GM12878 (cell line): Measurements from ENCODE around the gene NT5DC3. TPM values are rescaled to one million over a fixed set of nuclear protein-coding genes. Genes with fewer than 3 reads are reported as not detected.

Experiments used
- BACH1 ChIP-seq: fragments of 450-650 bp; IDR thresholded peaks from 2 replicates; pipeline ENCODE4 v1.6.1; 2017; ENCODE audit warnings: mild to moderate bottlenecking, borderline replicate concordance
- BHLHE40 ChIP-seq, 2 experiments: fragments of 450-650 bp in 1 of 2; IDR thresholded peaks; 2 replicates each; pipeline ENCODE4 v1.6.1; 2011 to 2017; ENCODE audit warnings: low read depth in 2 of 2, borderline replicate concordance in 1 of 2, improper control_type of control experiment in 1 of 2, low read length in 1 of 2, mild to moderate bottlenecking in 1 of 2
- ELK1 ChIP-seq: IDR thresholded peaks from 2 replicates; pipeline ENCODE4 v1.6.1; 2012; ENCODE audit warnings: low read depth, low read length, improper control_type of control experiment
- EZH2 ChIP-seq: IDR thresholded peaks from 2 replicates; pipeline ENCODE4 v1.6.1; 2012; ENCODE audit warnings: low read depth, mild to moderate bottlenecking, control low read depth, inconsistent platforms, low read length, borderline replicate concordance; ENCODE audit not compliant: control insufficient read depth
- GABPA ChIP-seq: IDR thresholded peaks from 2 replicates; pipeline ENCODE4 v1.6.1; 2014; ENCODE audit warnings: antibody characterized with exemption, low read depth, mild to moderate bottlenecking, inconsistent platforms
- HDAC6 ChIP-seq: fragments of 200-600 bp; sonication (generic); IDR thresholded peaks from one replicate; pipeline ENCODE4 v1.8.0; 2017; ENCODE audit warnings: antibody characterized with exemption; ENCODE audit not compliant: unreplicated experiment
- MTA2 ChIP-seq: fragments of 450-650 bp; IDR thresholded peaks from 2 replicates; pipeline ENCODE4 v1.6.1; 2016; ENCODE audit warnings: low read depth, mild to moderate bottlenecking, moderate library complexity
- POLR2AphosphoS2 ChIP-seq: IDR thresholded peaks from 2 replicates; pipeline ENCODE4 v1.6.1; 2011; ENCODE audit warnings: low read depth, mild to moderate bottlenecking, low read length, improper control_type of control experiment, moderate library complexity
- POLR2AphosphoS5 ChIP-seq: IDR thresholded peaks from 2 replicates; pipeline ENCODE4 v1.6.1; 2011; ENCODE audit warnings: mild to moderate bottlenecking, low read length, inconsistent platforms
- RAD21 ChIP-seq: IDR thresholded peaks from 2 replicates; pipeline ENCODE4 v1.6.1; 2011; ENCODE audit warnings: mild to moderate bottlenecking, low read depth, low read length, moderate library complexity; ENCODE audit not compliant: insufficient read depth
- SIX5 ChIP-seq: IDR thresholded peaks from 2 replicates; pipeline ENCODE4 v1.6.1; 2011; ENCODE audit warnings: mild to moderate bottlenecking, low read depth, low read length, moderate library complexity; ENCODE audit not compliant: severe bottlenecking
- SKIL ChIP-seq: fragments of 450-650 bp; IDR thresholded peaks from 2 replicates; pipeline ENCODE4 v1.6.1; 2017; ENCODE audit warnings: mild to moderate bottlenecking, low read depth, inconsistent platforms; ENCODE audit not compliant: poor library complexity, severe bottlenecking
- SPI1 ChIP-seq: IDR thresholded peaks from 2 replicates; pipeline ENCODE4 v1.6.1; 2011; ENCODE audit warnings: low read depth, mild to moderate bottlenecking, low read length, moderate library complexity, borderline replicate concordance; ENCODE audit not compliant: insufficient read depth
- SREBF2 ChIP-seq: IDR thresholded peaks from 2 replicates; pipeline ENCODE4 v1.6.1; 2012; ENCODE audit warnings: mild to moderate bottlenecking, low read length
- TCF7 ChIP-seq: IDR thresholded peaks from 2 replicates; pipeline ENCODE4 v1.6.1; 2014; ENCODE audit warnings: antibody characterized with exemption, borderline replicate concordance
- ZBED1 ChIP-seq: IDR thresholded peaks from 2 replicates; pipeline ENCODE4 v1.6.1; 2016; ENCODE audit warnings: borderline replicate concordance
- ZBTB40 ChIP-seq: fragments of 450-650 bp; IDR thresholded peaks from 2 replicates; pipeline ENCODE4 v1.6.1; 2016; ENCODE audit warnings: mild to moderate bottlenecking, moderate library complexity, borderline replicate concordance
- ZNF217 ChIP-seq: fragments of 450-650 bp; IDR thresholded peaks from 2 replicates; pipeline ENCODE4 v1.6.1; 2017; ENCODE audit warnings: antibody characterized with exemption, mild to moderate bottlenecking
- polyA plus RNA-seq, 11 experiments: library from polyadenylated mRNA; depleted of rRNA in 4 of 11; unstranded in 6 of 11; stranded (reverse) in 5 of 11; fragments of >200 nt; fragmentation: Nextera tagmentation in 4 of 11; fragmentation: Illumina TruSeq in 1 of 11; extraction: Ambion mirVana in 4 of 11; extraction: Trizol in 1 of 11; gene quantifications; 1 replicate in 1 of 11; 2 replicates in 10 of 11; pipeline versions ENCODE4 v1.2.1 to v1.2.3, GENCODE V29; 2011 to 2016; ENCODE audit warnings: inconsistent platforms in 2 of 11, missing spikeins in 2 of 11, low read depth in 1 of 11
- total RNA-seq, 4 experiments: library from RNA; depleted of rRNA in 3 of 4; stranded (reverse); fragments of >200 nt in 3 of 4; fragmentation: Illumina TruSeq in 1 of 4; extraction: Trizol in 1 of 4; gene quantifications; 2 replicates each; pipeline versions ENCODE4 v1.2.1 to v1.2.3, GENCODE V29; 2013 to 2021

Gene NT5DC3
- total and polyA plus RNA-seq, 10 of the 15 experiments (the other 5 are each of a cell fraction or from before 2014, with no cell fraction given), result 2.0 to 12.4 (median 5.9) TPM

GRCh38 chr12:103884316-103884715 is 43.3 kb upstream of the NT5DC3 start (continued):
- TF ChIP-seq ELK1 (no peak), SREBF2 (no peak), RAD21 (peak; percentile 97), HDAC6 (no peak), MTA2 (no peak), ZNF217 (no peak), SPI1 (peak; percentile 88), BHLHE40 (IDR thresholded peaks at IDR 0.05; ENCODE audit: borderline replicate concordance in 1 of 2, low read depth in 2 of 2, low read length in 1 of 2) (no peak), GABPA (no peak), ZBED1 (no peak), POLR2AphosphoS2 (no peak), EZH2 (no peak), SKIL (peak; percentile 28), TCF7 (no peak), SIX5 (no peak), ZBTB40 (no peak), POLR2AphosphoS5 (no peak), BACH1 (no peak)
- TF ChIP-seq, all 136 proteins: peak for 7
